A549 treated with AZD9567 at 1 μM for 4 hours (cell line): ENCODE results near the gene C3orf52. TPM values are rescaled to one million over a fixed set of nuclear protein-coding genes. Genes with fewer than 3 reads are reported as not detected.

Experiments used
- total RNA-seq: library from RNA; stranded (reverse); fragments of 200-300 nt; extraction: Qiagen RNA extraction; gene quantifications from 5 replicates; pipeline ENCODE4 v1.2.3, GENCODE V29; 2022; ENCODE audit not compliant: insufficient read depth

The C3orf52 gene, protein sequence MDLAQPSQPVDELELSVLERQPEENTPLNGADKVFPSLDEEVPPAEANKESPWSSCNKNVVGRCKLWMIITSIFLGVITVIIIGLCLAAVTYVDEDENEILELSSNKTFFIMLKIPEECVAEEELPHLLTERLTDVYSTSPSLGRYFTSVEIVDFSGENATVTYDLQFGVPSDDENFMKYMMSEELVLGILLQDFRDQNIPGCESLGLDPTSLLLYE
- total RNA-seq = 10.6 to 13.3 TPM (median 12.2 TPM) in 5 replicates

GRCh38 chr3:112086076-112086854 lies at the start of gene C3orf52:
TSS of gene C3orf52 (plus strand) at chr3:112086389. CDS start at chr3:112086408, 19 bp downstream.

DNA sequence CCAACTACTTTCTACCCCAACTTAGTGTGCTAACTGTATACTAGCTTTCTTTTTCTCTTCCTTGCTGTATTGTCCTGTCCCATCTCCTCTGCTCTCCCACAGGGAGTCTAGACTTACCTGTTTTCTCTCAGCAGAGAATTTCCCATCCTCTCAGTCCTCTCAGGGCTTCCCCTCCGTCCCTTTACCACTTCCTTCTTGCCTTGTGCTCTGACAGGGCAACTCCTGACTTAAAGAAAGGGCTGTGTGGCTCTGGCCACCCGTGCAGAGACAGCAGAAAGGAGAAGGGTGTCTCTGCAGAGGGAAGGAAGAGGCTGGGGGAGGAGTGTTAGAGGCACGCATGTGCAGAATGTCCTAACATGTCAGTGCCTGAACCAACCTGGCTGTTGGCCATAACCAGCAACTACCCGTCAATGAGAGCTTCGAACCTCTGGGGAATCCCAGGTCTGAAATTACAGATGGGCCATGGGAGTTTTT lies 46.8 kb downstream of the C3orf52 start, which contains the start of gene GCSAM:
Gene GCSAM (minus strand): TSS at position 274 of the 474 bp plus-strand sequence. CDS start 128 bp downstream, at position 146.

Other genes starting within 250 kb of the C3orf52 start
- gene PHLDB2, start 227.1 kb upstream of the C3orf52 start, total RNA-seq = 10.5 to 17.6 TPM (median 17.1 TPM) in 5 replicates
- gene ABHD10, start 107.4 kb upstream of the C3orf52 start, total RNA-seq = 16.3 to 22.7 TPM (median 21.7 TPM) in 5 replicates
- gene TAGLN3, start 87.5 kb upstream of the C3orf52 start, total RNA-seq = not detected in 5 replicates
- gene TMPRSS7, start 51.7 kb upstream of the C3orf52 start, total RNA-seq = 0.07 to 0.12 TPM (median 0.09 TPM) in 4 of 5 replicates, not detected in the other
- not detected in 5 replicates for gene GCSAM, start 46.9 kb downstream of the C3orf52 start, total RNA-seq
- gene SLC9C1, start 207.8 kb downstream of the C3orf52 start, total RNA-seq = not detected in 5 replicates
- gene CD200, start 246.8 kb downstream of the C3orf52 start, total RNA-seq = not detected in 5 replicates